DND-41 (cell line): Measurements from ENCODE around the gene TMEM45A.

Experiments
- ATAC-seq: fragments of 200-7000 bp; cut with Tn5 transposase; 3 replicates; pipeline ENCODE4 v1.9.1; 2021; ENCODE audit warnings: low read depth; ENCODE audit not compliant: insufficient read depth
- DNase-seq: peaks from one replicate; pipeline ENCODE4 v3.0.0-alpha.2; 2020
- H2AFZ ChIP-seq: 2 replicates; pipeline ENCODE4 v1.6.0; 2012; ENCODE audit warnings: low read depth, low read length
- H3K27ac ChIP-seq: 2 replicates; pipeline ENCODE4 v1.5.1; 2012; ENCODE audit warnings: low read length, inconsistent platforms
- H3K27me3 ChIP-seq: fragments of 200-600 bp; sonication (generic); 2 replicates; pipeline ENCODE4 v1.6.0; 2012; ENCODE audit warnings: low read length, mild to moderate bottlenecking, inconsistent platforms; ENCODE audit not compliant: insufficient read depth, poor library complexity
- H3K36me3 ChIP-seq: 2 replicates; pipeline ENCODE4 v1.5.1; 2012; ENCODE audit warnings: low read length, inconsistent platforms; ENCODE audit not compliant: insufficient read depth
- H3K4me1 ChIP-seq: 2 replicates; pipeline ENCODE4 v1.5.1; 2012; ENCODE audit warnings: mild to moderate bottlenecking, low read length; ENCODE audit not compliant: insufficient read depth
- H3K4me2 ChIP-seq: 2 replicates; pipeline ENCODE4 v1.6.0; 2012; ENCODE audit warnings: mild to moderate bottlenecking, moderate library complexity, low read length, inconsistent platforms; ENCODE audit not compliant: insufficient read depth
- H3K4me3 ChIP-seq, 2 experiments: fragments of 200-600 bp in 1 of 2; shearing (Covaris generic) in 1 of 2; 2 replicates each; pipeline ENCODE4 v1.5.1; 2012 to 2016; ENCODE audit warnings: inconsistent platforms in 2 of 2, low read length in 2 of 2, mild to moderate bottlenecking in 2 of 2, low read depth in 1 of 2, moderate library complexity in 1 of 2
- H3K79me2 ChIP-seq: 2 replicates; pipeline ENCODE4 v1.6.0; 2012; ENCODE audit warnings: low read length, inconsistent platforms; ENCODE audit not compliant: insufficient read depth
- H3K9ac ChIP-seq: 2 replicates; pipeline ENCODE4 v1.6.0; 2012; ENCODE audit warnings: low read depth, mild to moderate bottlenecking, inconsistent platforms, low read length, moderate library complexity
- H3K9me3 ChIP-seq: 2 replicates; pipeline ENCODE4 v1.5.1; 2012; ENCODE audit warnings: low read length, moderate library complexity, mild to moderate bottlenecking, inconsistent platforms; ENCODE audit not compliant: insufficient read depth, severe bottlenecking
- H4K20me1 ChIP-seq: 2 replicates; pipeline ENCODE4 v1.6.0; 2012; ENCODE audit warnings: low read length; ENCODE audit not compliant: insufficient read depth
- EZH2 ChIP-seq: IDR thresholded peaks from 3 replicates; pipeline ENCODE4 v1.6.1; 2012; ENCODE audit warnings: borderline replicate concordance, low read depth, mild to moderate bottlenecking, moderate library complexity, low read length, inconsistent platforms; ENCODE audit not compliant: severe bottlenecking
- TF ChIP-seq, protein P1 (sequence below): IDR thresholded peaks from 2 replicates; pipeline ENCODE4 v1.5.1; 2012; ENCODE audit warnings: borderline replicate concordance, low read length, moderate library complexity, mild to moderate bottlenecking; ENCODE audit not compliant: poor library complexity, severe bottlenecking; ENCODE audit errors: extremely low read depth

The TMEM45A gene

GRCh38 chr3:100548053-100548452 is 55.6 kb downstream of the TMEM45A start:
- H3K4me3 ChIP-seq: no peak overlapping the region
- H3K9ac ChIP-seq: no peak overlapping the region
- DNase-seq (no peak), ATAC-seq (no peak)
- no peaks in the 10 kb centered on the region for H3K9me3 ChIP-seq
- H2AFZ ChIP-seq: no peak overlapping the region
- no peaks in the 10 kb centered on the region for H3K4me1 ChIP-seq
- H3K27me3 ChIP-seq: no peaks in the 10 kb centered on the region
- H4K20me1 ChIP-seq: no peaks in the 10 kb centered on the region
- TF ChIP-seq EZH2: no peak
- TF ChIP-seq, protein P1, sequence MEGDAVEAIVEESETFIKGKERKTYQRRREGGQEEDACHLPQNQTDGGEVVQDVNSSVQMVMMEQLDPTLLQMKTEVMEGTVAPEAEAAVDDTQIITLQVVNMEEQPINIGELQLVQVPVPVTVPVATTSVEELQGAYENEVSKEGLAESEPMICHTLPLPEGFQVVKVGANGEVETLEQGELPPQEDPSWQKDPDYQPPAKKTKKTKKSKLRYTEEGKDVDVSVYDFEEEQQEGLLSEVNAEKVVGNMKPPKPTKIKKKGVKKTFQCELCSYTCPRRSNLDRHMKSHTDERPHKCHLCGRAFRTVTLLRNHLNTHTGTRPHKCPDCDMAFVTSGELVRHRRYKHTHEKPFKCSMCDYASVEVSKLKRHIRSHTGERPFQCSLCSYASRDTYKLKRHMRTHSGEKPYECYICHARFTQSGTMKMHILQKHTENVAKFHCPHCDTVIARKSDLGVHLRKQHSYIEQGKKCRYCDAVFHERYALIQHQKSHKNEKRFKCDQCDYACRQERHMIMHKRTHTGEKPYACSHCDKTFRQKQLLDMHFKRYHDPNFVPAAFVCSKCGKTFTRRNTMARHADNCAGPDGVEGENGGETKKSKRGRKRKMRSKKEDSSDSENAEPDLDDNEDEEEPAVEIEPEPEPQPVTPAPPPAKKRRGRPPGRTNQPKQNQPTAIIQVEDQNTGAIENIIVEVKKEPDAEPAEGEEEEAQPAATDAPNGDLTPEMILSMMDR: no peak
- no peak overlapping the region for H3K27ac ChIP-seq
- no peak overlapping the region for H3K4me2 ChIP-seq
- H3K79me2 ChIP-seq: no peaks in the 10 kb centered on the region
- no peaks in the 10 kb centered on the region for H3K36me3 ChIP-seq

DNA sequence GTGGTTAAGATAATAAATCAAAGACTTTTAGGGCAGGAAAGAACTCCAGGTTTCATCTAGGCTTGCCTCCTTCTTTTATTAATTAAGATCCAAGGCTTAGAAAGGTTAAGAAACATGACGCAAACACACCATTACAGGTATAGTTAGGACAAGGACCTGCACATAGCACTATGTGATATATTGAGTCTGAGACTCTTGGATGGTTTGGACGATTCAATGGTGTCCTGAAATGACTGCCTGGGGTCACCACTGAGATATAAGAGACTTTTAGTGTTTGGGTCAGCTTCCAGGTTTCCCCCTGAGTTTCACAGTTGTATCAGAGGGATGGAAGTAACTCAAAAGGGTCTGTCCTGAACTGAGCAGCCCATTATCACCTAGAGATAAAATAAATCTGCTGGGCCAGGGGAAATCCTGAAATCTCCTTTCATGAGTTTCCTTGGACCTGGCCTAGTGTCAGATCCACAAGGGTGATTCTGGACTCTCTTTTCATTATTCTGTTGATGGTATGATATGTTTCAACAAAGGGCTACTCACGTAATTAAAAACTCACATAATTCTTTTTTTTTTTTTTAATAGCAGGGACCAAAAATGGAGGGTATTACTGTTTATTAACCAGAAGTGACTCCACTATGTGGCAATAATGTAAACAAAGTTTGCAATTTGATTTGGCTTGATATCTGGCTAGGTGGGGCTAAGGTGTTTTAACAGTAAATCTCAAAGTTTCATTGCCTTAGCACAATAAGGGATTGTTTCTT is 61.4 kb downstream of the TMEM45A start:
- no peak for ATAC-seq
- Histone ChIP-seq H3K27me3 (no peaks in the 10 kb centered on the region), H3K79me2 (no peaks in the 10 kb centered on the region), H4K20me1 (no peaks in the 10 kb centered on the region), H3K36me3 (no peaks in the 10 kb centered on the region), H2AFZ (no peak overlapping the region), H3K9me3 (no peaks in the 10 kb centered on the region), H3K9ac (no peak overlapping the region), H3K4me2 (no peak overlapping the region), H3K4me3 (no peak overlapping the region), H3K4me1 (no peaks in the 10 kb centered on the region), H3K27ac (no peak overlapping the region)
- TF ChIP-seq, protein P1: no peak
- no peak for TF ChIP-seq EZH2
- DNase-seq: no peak

DNA sequence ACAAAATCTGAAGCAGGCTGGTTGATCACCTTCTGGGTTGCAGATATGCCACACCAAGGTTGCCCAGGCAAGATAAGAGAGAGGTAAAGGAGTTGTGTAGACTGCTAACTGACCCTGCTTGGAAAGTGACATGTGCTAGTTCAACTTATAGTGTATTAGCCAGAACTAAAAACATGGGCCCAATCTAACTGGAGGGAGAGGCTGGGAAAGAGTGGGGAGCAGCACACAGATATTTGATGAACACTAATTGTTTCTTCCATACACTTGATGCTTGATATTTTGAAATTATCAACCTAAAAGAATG is 61.9 kb downstream of the TMEM45A start:
- no peak overlapping the region for H3K27ac ChIP-seq
- no peak overlapping the region for H2AFZ ChIP-seq
- H3K79me2 ChIP-seq: no peaks in the 10 kb centered on the region
- no peaks in the 10 kb centered on the region for H3K4me1 ChIP-seq
- no peaks in the 10 kb centered on the region for H3K27me3 ChIP-seq
- no peak overlapping the region for H3K4me2 ChIP-seq
- no peaks in the 10 kb centered on the region for H4K20me1 ChIP-seq
- ATAC-seq: no peak
- H3K36me3 ChIP-seq: no peaks in the 10 kb centered on the region
- no peak overlapping the region for H3K9ac ChIP-seq
- no peaks in the 10 kb centered on the region for H3K9me3 ChIP-seq
- TF ChIP-seq, protein P1: no peak
- no peak for TF ChIP-seq EZH2
- DNase-seq: no peak
- H3K4me3 ChIP-seq: no peak overlapping the region
